Measurements from ENCODE around the gene PROZ. TPM values are rescaled to one million over a fixed set of nuclear protein-coding genes. Genes with fewer than 3 reads are reported as not detected.

PROZ gene
- total RNA-seq, 2 donors from 2014 or later = not detected

- no peak overlapping the region for H3K27ac ChIP-seq
- no peaks in the 10 kb centered on the region for H3K9me3 ChIP-seq
- H3K27me3 ChIP-seq (replicated peaks; ENCODE audit: insufficient read depth) = no peaks in the 10 kb centered on the region
- no peaks in the 10 kb centered on the region for H3K4me1 ChIP-seq (replicated peaks)
- H3K36me3 ChIP-seq = no peaks in the 10 kb centered on the region
- H3K4me3 ChIP-seq = no peak overlapping the region
- no peak for DNase-seq (ENCODE audit: low spot score)
- intact Hi-C loops (cut with DNase I) = no loop called here
- WGBS = 55% methylated on average over 57 of the region's 60 CpGs
- TF ChIP-seq POLR2AphosphoS5 (IDR thresholded peaks at IDR 0.05) (no peak), CTCF (IDR thresholded peaks at IDR 0.05) (no peak), POLR2A (IDR thresholded peaks at IDR 0.05) (no peak)
Observed at GRCh38 chr13:113129921-113130750, 28.3 kb upstream of the PROZ start.

- WGBS = 65% methylated on average over 2 of the region's 2 CpGs
- no peak for TF ChIP-seq CTCF (IDR thresholded peaks at IDR 0.05)
- TF ChIP-seq POLR2AphosphoS5 (IDR thresholded peaks at IDR 0.05) = no peak
- no peak for TF ChIP-seq POLR2A (IDR thresholded peaks at IDR 0.05)
- no peaks in the 10 kb centered on the region for H3K27me3 ChIP-seq (replicated peaks; ENCODE audit: insufficient read depth)
- H3K4me3 ChIP-seq = no peak overlapping the region
- H3K27ac ChIP-seq = no peak overlapping the region
- H3K36me3 ChIP-seq = no peaks in the 10 kb centered on the region
- no peaks in the 10 kb centered on the region for H3K9me3 ChIP-seq
- no peak for DNase-seq (ENCODE audit: low spot score)
- intact Hi-C loops (cut with DNase I) = no loop called here
- no peaks in the 10 kb centered on the region for H3K4me1 ChIP-seq (replicated peaks)
Observed at GRCh38 chr13:113135281-113135760, 23.1 kb upstream of the PROZ start.

- Histone ChIP-seq H3K9me3 (no peaks in the 10 kb centered on the region), H3K27ac (no peak overlapping the region), H3K4me1 (replicated peaks) (no peaks in the 10 kb centered on the region), H3K27me3 (replicated peaks; ENCODE audit: insufficient read depth) (no peaks in the 10 kb centered on the region), H3K4me3 (no peak overlapping the region), H3K36me3 (no peaks in the 10 kb centered on the region)
- WGBS = 92% methylated on average over 11 of the region's 11 CpGs
- TF ChIP-seq POLR2A (IDR thresholded peaks at IDR 0.05) = no peak
- TF ChIP-seq POLR2AphosphoS5 (IDR thresholded peaks at IDR 0.05) = no peak
- TF ChIP-seq CTCF (IDR thresholded peaks at IDR 0.05) = no peak
- no peak for DNase-seq (ENCODE audit: low spot score)
- intact Hi-C loops (cut with DNase I) = no loop called here
Observed at GRCh38 chr13:113137691-113138298, 20.7 kb upstream of the PROZ start.

- 71% methylated on average over 16 of the region's 16 CpGs for WGBS
- TF ChIP-seq POLR2A (IDR thresholded peaks at IDR 0.05) (no peak), POLR2AphosphoS5 (IDR thresholded peaks at IDR 0.05) (no peak), CTCF (IDR thresholded peaks at IDR 0.05) (no peak)
- no peaks in the 10 kb centered on the region for H3K36me3 ChIP-seq
- no peak for DNase-seq (ENCODE audit: low spot score)
- no peak overlapping the region for H3K27ac ChIP-seq
- H3K4me1 ChIP-seq (replicated peaks) = no peaks in the 10 kb centered on the region
- H3K27me3 ChIP-seq (replicated peaks; ENCODE audit: insufficient read depth) = no peaks in the 10 kb centered on the region
- no peaks in the 10 kb centered on the region for H3K9me3 ChIP-seq
- intact Hi-C loops (cut with DNase I) = no loop called here
- no peak overlapping the region for H3K4me3 ChIP-seq
Observed at GRCh38 chr13:113138792-113139551, 19.5 kb upstream of the PROZ start.
